Measurements from ENCODE around the gene SCP2.

SCP2 gene

GRCh38 chr1:53078333-53079101 lies 151.4 kb downstream of the SCP2 start:
- Histone ChIP-seq H3K4me1 (ENCODE audit: control insufficient read depth in 2 of 2, insufficient read depth in 2 of 2, low read length in 2 of 2) (no peaks in the 10 kb centered on the region), H3K36me3 (ENCODE audit: control insufficient read depth in 2 of 2, insufficient read depth in 2 of 2, low read length in 2 of 2) (no peaks in the 10 kb centered on the region), H3K4me3 (ENCODE audit: low read length in 2 of 2) (no peak overlapping the region), H3K9ac (ENCODE audit: low read depth in 1 of 2, low read length in 2 of 2) (no peak overlapping the region), H3K27me3 (ENCODE audit: control insufficient read depth in 2 of 2, insufficient read depth in 2 of 2, low read length in 2 of 2) (no peaks in the 10 kb centered on the region), H3K27ac (ENCODE audit: low read depth in 2 of 2, low read length in 2 of 2) (no peak overlapping the region), H3K9me3 (ENCODE audit: control insufficient read depth in 2 of 2, low read length in 2 of 2) (no peaks in the 10 kb centered on the region)

- no peaks in the 10 kb centered on the region for H3K9me3 ChIP-seq (ENCODE audit: control insufficient read depth in 2 of 2, low read length in 2 of 2)
- H3K9ac ChIP-seq (ENCODE audit: low read depth in 1 of 2, low read length in 2 of 2), result no peak overlapping the region
- no peak overlapping the region for H3K4me3 ChIP-seq (ENCODE audit: low read length in 2 of 2)
- H3K36me3 ChIP-seq (ENCODE audit: control insufficient read depth in 2 of 2, insufficient read depth in 2 of 2, low read length in 2 of 2), result no peaks in the 10 kb centered on the region
- H3K27me3 ChIP-seq (ENCODE audit: control insufficient read depth in 2 of 2, insufficient read depth in 2 of 2, low read length in 2 of 2), result no peaks in the 10 kb centered on the region
- H3K4me1 ChIP-seq (ENCODE audit: control insufficient read depth in 2 of 2, insufficient read depth in 2 of 2, low read length in 2 of 2), result no peaks in the 10 kb centered on the region
- H3K27ac ChIP-seq (ENCODE audit: low read depth in 2 of 2, low read length in 2 of 2), result no peak overlapping the region
Measured at GRCh38 chr1:53079251-53079650, 152.2 kb downstream of the SCP2 start.

- H3K9ac ChIP-seq (ENCODE audit: low read depth in 1 of 2, low read length in 2 of 2), result no peak overlapping the region
- H3K27me3 ChIP-seq (ENCODE audit: control insufficient read depth in 2 of 2, insufficient read depth in 2 of 2, low read length in 2 of 2), result no peaks in the 10 kb centered on the region
- H3K9me3 ChIP-seq (ENCODE audit: control insufficient read depth in 2 of 2, low read length in 2 of 2), result no peaks in the 10 kb centered on the region
- no peaks in the 10 kb centered on the region for H3K4me1 ChIP-seq (ENCODE audit: control insufficient read depth in 2 of 2, insufficient read depth in 2 of 2, low read length in 2 of 2)
- no peaks in the 10 kb centered on the region for H3K36me3 ChIP-seq (ENCODE audit: control insufficient read depth in 2 of 2, insufficient read depth in 2 of 2, low read length in 2 of 2)
- H3K27ac ChIP-seq (ENCODE audit: low read depth in 2 of 2, low read length in 2 of 2), result no peak overlapping the region
- no peak overlapping the region for H3K4me3 ChIP-seq (ENCODE audit: low read length in 2 of 2)
Measured at GRCh38 chr1:53080041-53080440, 153.0 kb downstream of the SCP2 start.

GRCh38 chr1:53080769-53081168 lies 153.7 kb downstream of the SCP2 start:
- Histone ChIP-seq H3K4me1 (ENCODE audit: control insufficient read depth in 2 of 2, insufficient read depth in 2 of 2, low read length in 2 of 2) (no peaks in the 10 kb centered on the region), H3K9me3 (ENCODE audit: control insufficient read depth in 2 of 2, low read length in 2 of 2) (no peaks in the 10 kb centered on the region), H3K4me3 (ENCODE audit: low read length in 2 of 2) (no peak overlapping the region), H3K36me3 (ENCODE audit: control insufficient read depth in 2 of 2, insufficient read depth in 2 of 2, low read length in 2 of 2) (no peaks in the 10 kb centered on the region), H3K27ac (ENCODE audit: low read depth in 2 of 2, low read length in 2 of 2) (no peak overlapping the region), H3K9ac (ENCODE audit: low read depth in 1 of 2, low read length in 2 of 2) (no peak overlapping the region), H3K27me3 (ENCODE audit: control insufficient read depth in 2 of 2, insufficient read depth in 2 of 2, low read length in 2 of 2) (no peaks in the 10 kb centered on the region)

GRCh38 chr1:53081384-53082066 lies 154.4 kb downstream of the SCP2 start:
- no peaks in the 10 kb centered on the region for H3K9me3 ChIP-seq (ENCODE audit: control insufficient read depth in 2 of 2, low read length in 2 of 2)
- H3K4me3 ChIP-seq (ENCODE audit: low read length in 2 of 2), result no peak overlapping the region
- no peaks in the 10 kb centered on the region for H3K4me1 ChIP-seq (ENCODE audit: control insufficient read depth in 2 of 2, insufficient read depth in 2 of 2, low read length in 2 of 2)
- H3K27ac ChIP-seq (ENCODE audit: low read depth in 2 of 2, low read length in 2 of 2), result no peak overlapping the region
- H3K9ac ChIP-seq (ENCODE audit: low read depth in 1 of 2, low read length in 2 of 2), result no peak overlapping the region
- no peaks in the 10 kb centered on the region for H3K27me3 ChIP-seq (ENCODE audit: control insufficient read depth in 2 of 2, insufficient read depth in 2 of 2, low read length in 2 of 2)
- H3K36me3 ChIP-seq (ENCODE audit: control insufficient read depth in 2 of 2, insufficient read depth in 2 of 2, low read length in 2 of 2), result no peaks in the 10 kb centered on the region

GRCh38 chr1:53082826-53083455 lies 155.9 kb downstream of the SCP2 start:
- no peak overlapping the region for H3K27ac ChIP-seq (ENCODE audit: low read depth in 2 of 2, low read length in 2 of 2)
- H3K4me3 ChIP-seq (ENCODE audit: low read length in 2 of 2), result no peak overlapping the region
- no peaks in the 10 kb centered on the region for H3K9me3 ChIP-seq (ENCODE audit: control insufficient read depth in 2 of 2, low read length in 2 of 2)
- H3K27me3 ChIP-seq (ENCODE audit: control insufficient read depth in 2 of 2, insufficient read depth in 2 of 2, low read length in 2 of 2), result no peaks in the 10 kb centered on the region
- H3K4me1 ChIP-seq (ENCODE audit: control insufficient read depth in 2 of 2, insufficient read depth in 2 of 2, low read length in 2 of 2), result no peaks in the 10 kb centered on the region
- H3K36me3 ChIP-seq (ENCODE audit: control insufficient read depth in 2 of 2, insufficient read depth in 2 of 2, low read length in 2 of 2), result no peaks in the 10 kb centered on the region
- H3K9ac ChIP-seq (ENCODE audit: low read depth in 1 of 2, low read length in 2 of 2), result no peak overlapping the region

- no peaks in the 10 kb centered on the region for H3K4me1 ChIP-seq (ENCODE audit: control insufficient read depth in 2 of 2, insufficient read depth in 2 of 2, low read length in 2 of 2)
- H3K27ac ChIP-seq (ENCODE audit: low read depth in 2 of 2, low read length in 2 of 2), result no peak overlapping the region
- no peaks in the 10 kb centered on the region for H3K27me3 ChIP-seq (ENCODE audit: control insufficient read depth in 2 of 2, insufficient read depth in 2 of 2, low read length in 2 of 2)
- no peak overlapping the region for H3K4me3 ChIP-seq (ENCODE audit: low read length in 2 of 2)
- H3K36me3 ChIP-seq (ENCODE audit: control insufficient read depth in 2 of 2, insufficient read depth in 2 of 2, low read length in 2 of 2), result no peaks in the 10 kb centered on the region
- no peaks in the 10 kb centered on the region for H3K9me3 ChIP-seq (ENCODE audit: control insufficient read depth in 2 of 2, low read length in 2 of 2)
- no peak overlapping the region for H3K9ac ChIP-seq (ENCODE audit: low read depth in 1 of 2, low read length in 2 of 2)
Measured at GRCh38 chr1:53083636-53084588, 156.8 kb downstream of the SCP2 start.

GRCh38 chr1:53084589-53084971 lies 157.5 kb downstream of the SCP2 start:
- Histone ChIP-seq H3K4me1 (ENCODE audit: control insufficient read depth in 2 of 2, insufficient read depth in 2 of 2, low read length in 2 of 2) (peaks cover 0 to 3% of the 10 kb centered on the region in 2 donors), H3K4me3 (ENCODE audit: low read length in 2 of 2) (no peak overlapping the region), H3K27ac (ENCODE audit: low read depth in 2 of 2, low read length in 2 of 2) (no peak overlapping the region), H3K9ac (ENCODE audit: low read depth in 1 of 2, low read length in 2 of 2) (no peak overlapping the region), H3K9me3 (ENCODE audit: control insufficient read depth in 2 of 2, low read length in 2 of 2) (no peaks in the 10 kb centered on the region), H3K36me3 (ENCODE audit: control insufficient read depth in 2 of 2, insufficient read depth in 2 of 2, low read length in 2 of 2) (no peaks in the 10 kb centered on the region), H3K27me3 (ENCODE audit: control insufficient read depth in 2 of 2, insufficient read depth in 2 of 2, low read length in 2 of 2) (no peaks in the 10 kb centered on the region)

- Histone ChIP-seq H3K9me3 (ENCODE audit: control insufficient read depth in 2 of 2, low read length in 2 of 2) (no peaks in the 10 kb centered on the region), H3K27me3 (ENCODE audit: control insufficient read depth in 2 of 2, insufficient read depth in 2 of 2, low read length in 2 of 2) (no peaks in the 10 kb centered on the region), H3K4me3 (ENCODE audit: low read length in 2 of 2) (no peak overlapping the region), H3K4me1 (ENCODE audit: control insufficient read depth in 2 of 2, insufficient read depth in 2 of 2, low read length in 2 of 2) (peaks cover 0 to 10% of the 10 kb centered on the region in 2 donors), H3K36me3 (ENCODE audit: control insufficient read depth in 2 of 2, insufficient read depth in 2 of 2, low read length in 2 of 2) (no peaks in the 10 kb centered on the region), H3K9ac (ENCODE audit: low read depth in 1 of 2, low read length in 2 of 2) (no peak overlapping the region), H3K27ac (ENCODE audit: low read depth in 2 of 2, low read length in 2 of 2) (no peak overlapping the region)
Measured at GRCh38 chr1:53085405-53085804, 158.3 kb downstream of the SCP2 start.

Measured in mucosa of rectum (tissue), 2 donors.